Gastroesophageal sphincter (tissue), 4 donors: ENCODE measurements around the gene BAX. TPM values are rescaled to one million over a fixed set of nuclear protein-coding genes. Genes with fewer than 3 reads are reported as not detected.

Experiments used
- ATAC-seq: fragments of 150-250 bp; one replicate; pipeline ENCODE4 v1.9.1; 2016; ENCODE audit warnings: mild to moderate bottlenecking, moderate library complexity
- H3K27ac ChIP-seq, 4 donors: fragments of 200-600 bp; sonication (generic) in 3 of 4; 1 replicate in 3 of 4; 2 replicates in 1 of 4; pipeline ENCODE4 v1.5.1; 2016 to 2019
- H3K27me3 ChIP-seq: fragments of 200-600 bp; sonication (generic); one replicate; pipeline ENCODE4 v1.5.1; 2019
- H3K36me3 ChIP-seq, 2 donors: fragments of 200-600 bp; sonication (generic); one replicate each; pipeline ENCODE4 v1.5.1; 2019; ENCODE audit warnings: control low read depth in 1 of 2
- H3K4me1 ChIP-seq, 3 donors: fragments of 200-600 bp; sonication (generic); 1 replicate in 2 of 3; 2 replicates in 1 of 3; pipeline ENCODE4 v1.5.1; 2016 to 2019; ENCODE audit warnings: control low read depth in 2 of 3
- H3K4me3 ChIP-seq, 2 donors: fragments of 200-600 bp; sonication (generic); one replicate each; pipeline ENCODE4 v1.5.1; 2019; ENCODE audit warnings: mild to moderate bottlenecking in 1 of 2, moderate library complexity in 1 of 2
- H3K9me3 ChIP-seq, 3 donors: fragments of 200-600 bp; sonication (generic); one replicate each; pipeline ENCODE4 v1.5.1; 2017 to 2019; ENCODE audit warnings: control low read depth in 2 of 3
- CTCF ChIP-seq, 4 experiments: fragments of 200-600 bp in 2 of 4; fragments of 450-650 bp in 2 of 4; sonication (generic) in 1 of 4; IDR thresholded peaks; one replicate each; pipeline ENCODE4 v1.5.1; 2017 to 2019; ENCODE audit warnings: antibody characterized with exemption in 4 of 4, mild to moderate bottlenecking in 2 of 4, moderate library complexity in 2 of 4
- EP300 ChIP-seq: sonication (generic); formaldehyde crosslinking; IDR thresholded peaks from one replicate; pipeline ENCODE4 v1.6.1; 2017; ENCODE audit warnings: antibody characterized with exemption, mild to moderate bottlenecking
- POLR2A ChIP-seq, 2 donors: fragments of 450-650 bp; IDR thresholded peaks; one replicate each; pipeline ENCODE4 v1.6.1; 2017; ENCODE audit warnings: antibody characterized with exemption in 2 of 2, mild to moderate bottlenecking in 2 of 2, moderate library complexity in 1 of 2
- POLR2AphosphoS5 ChIP-seq: sonication (generic); formaldehyde crosslinking; IDR thresholded peaks from one replicate; pipeline ENCODE4 v1.6.1; 2017; ENCODE audit warnings: antibody characterized with exemption
- WGBS, 2 donors: methylation state at CpG; one replicate each; pipeline ENCODE4 v1.1.5; 2018; ENCODE audit warnings: low coverage in 1 of 2; 5-methylcytosine and 5-hydroxymethylcytosine counted together
- total RNA-seq, 4 donors: library from RNA; depleted of rRNA; stranded (reverse); fragments of >200 nt; gene quantifications; one replicate each; pipeline ENCODE4 v1.1.0, GENCODE V29; 2016

BAX gene
- total RNA-seq, 4 donors from 2014 or later: 31.5 to 40.8 (median 34.8) TPM

GRCh38 chr19:48945415-48945814 lies 9.3 kb upstream of the BAX start:
- no peak overlapping the region for H3K27ac ChIP-seq
- no peak overlapping the region for H3K4me3 ChIP-seq
- H3K9me3 ChIP-seq: peaks cover 0 to 7% (median 0%) of the 10 kb centered on the region in 3 donors
- H3K4me1 ChIP-seq: no peaks in the 10 kb centered on the region
- 91 to 100% methylated on average over 2 to 5 of the region's 5 CpGs for WGBS, 2 donors
- TF ChIP-seq POLR2A (IDR thresholded peaks at IDR 0.05) (no peak), CTCF (IDR thresholded peaks at IDR 0.05) (no peak), POLR2AphosphoS5 (no peak), EP300 (no peak)
- H3K27me3 ChIP-seq: no peaks in the 10 kb centered on the region
- no peak for ATAC-seq
- H3K36me3 ChIP-seq: no peaks in the 10 kb centered on the region

GRCh38 chr19:48945817-48946216 lies 8.9 kb upstream of the BAX start:
- Histone ChIP-seq H3K36me3 (no peaks in the 10 kb centered on the region), H3K27me3 (no peaks in the 10 kb centered on the region), H3K4me1 (no peaks in the 10 kb centered on the region), H3K27ac (no peak overlapping the region), H3K4me3 (no peak overlapping the region), H3K9me3 (peaks cover 0 to 5% (median 0%) of the 10 kb centered on the region in 3 donors)
- WGBS, 2 donors: no CpG with 5 or more reads among the region's 2 CpGs
- TF ChIP-seq POLR2AphosphoS5 (no peak), EP300 (no peak), POLR2A (IDR thresholded peaks at IDR 0.05) (no peak)
- no peak for ATAC-seq

DNA sequence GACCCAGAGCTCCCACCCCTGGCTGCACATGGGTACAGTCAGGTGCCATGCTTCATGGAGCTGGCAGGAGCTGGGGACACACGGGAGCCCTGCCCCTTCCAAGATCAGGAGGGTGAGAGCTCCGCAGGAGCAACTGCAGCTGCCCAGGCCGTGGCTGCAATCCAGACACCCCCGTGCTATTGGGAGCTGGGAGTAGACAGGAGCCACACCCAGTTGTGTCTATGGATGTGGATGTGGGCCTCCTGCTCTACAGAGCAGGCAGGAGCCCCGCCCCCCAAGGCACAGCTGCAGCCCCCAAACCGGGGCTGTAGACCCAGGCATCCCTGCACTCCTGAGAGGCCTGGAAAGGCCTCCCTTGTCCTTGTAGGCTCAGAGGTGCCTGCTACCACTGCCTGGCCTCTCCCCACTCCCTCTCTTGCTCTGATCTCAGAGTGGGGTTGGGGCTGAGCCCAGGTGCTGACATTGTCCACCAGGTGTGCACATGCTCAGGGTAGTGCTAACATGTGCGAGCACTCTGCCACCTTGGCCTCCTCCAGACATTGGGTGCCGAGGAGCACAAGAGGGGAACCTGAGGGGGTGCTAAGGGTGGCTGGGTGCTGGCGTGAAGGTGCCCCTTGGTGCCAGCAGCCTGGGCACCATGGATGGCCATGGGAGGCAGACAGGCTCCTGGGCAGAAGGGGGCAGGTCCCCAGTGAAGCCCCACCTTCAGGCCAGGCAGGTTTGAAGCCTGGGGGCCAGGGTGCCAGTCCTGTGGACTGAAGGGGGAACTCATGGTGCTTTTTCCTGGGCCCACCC lies 8.0 kb upstream of the BAX start:
- Histone ChIP-seq H3K9me3 (no peaks in the 10 kb centered on the region), H3K36me3 (no peaks in the 10 kb centered on the region), H3K4me3 (no peak overlapping the region), H3K4me1 (no peaks in the 10 kb centered on the region), H3K27ac (no peak overlapping the region), H3K27me3 (no peaks in the 10 kb centered on the region)
- no peak for TF ChIP-seq EP300
- no peak for TF ChIP-seq POLR2A (IDR thresholded peaks at IDR 0.05)
- TF ChIP-seq CTCF (IDR thresholded peaks at IDR 0.05): no peak
- no peak for TF ChIP-seq POLR2AphosphoS5
- no peak for ATAC-seq
- WGBS, 2 donors: no CpG with 5 or more reads among the region's 9 CpGs

- H3K4me1 ChIP-seq: no peaks in the 10 kb centered on the region
- no peak overlapping the region for H3K4me3 ChIP-seq
- 90% methylated on average over 2 of the region's 3 CpGs; no CpG with 5 or more reads in 1 of the 2 donors for WGBS, 2 donors
- H3K9me3 ChIP-seq: no peaks in the 10 kb centered on the region
- H3K36me3 ChIP-seq: no peaks in the 10 kb centered on the region
- no peaks in the 10 kb centered on the region for H3K27me3 ChIP-seq
- TF ChIP-seq POLR2AphosphoS5: no peak
- TF ChIP-seq EP300: no peak
- no peak for TF ChIP-seq CTCF (IDR thresholded peaks at IDR 0.05)
- TF ChIP-seq POLR2A (IDR thresholded peaks at IDR 0.05): no peak
- H3K27ac ChIP-seq: no peak overlapping the region
- no peak for ATAC-seq
These were observed 7.5 kb upstream of the BAX start for GRCh38 chr19:48947258-48947542.

DNA sequence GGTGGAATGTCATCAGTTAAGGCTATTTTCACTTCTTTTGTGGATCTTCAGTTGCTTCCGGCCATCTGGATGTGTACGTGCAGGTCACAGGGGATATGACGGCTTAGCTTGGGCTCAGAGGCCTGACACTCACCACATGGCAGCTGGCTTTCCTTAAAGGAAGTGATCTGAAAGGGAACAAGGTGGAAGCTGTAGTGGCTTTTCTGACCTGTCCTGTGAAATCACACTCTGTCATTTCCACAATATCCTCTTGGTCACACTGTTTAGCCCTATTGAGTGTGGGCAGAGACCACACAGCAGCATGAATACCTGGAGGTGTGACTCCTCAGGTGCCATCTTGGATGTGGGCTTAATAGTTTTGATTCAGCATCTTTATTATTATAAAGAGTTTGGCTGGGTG lies 4.5 kb upstream of the BAX start:
- WGBS, 2 donors: 61% methylated on average over 3 of the region's 3 CpGs; no CpG with 5 or more reads in 1 of the 2 donors
- H3K27ac ChIP-seq: no peak overlapping the region
- no peaks in the 10 kb centered on the region for H3K9me3 ChIP-seq
- TF ChIP-seq POLR2A (IDR thresholded peaks at IDR 0.05): no peak
- TF ChIP-seq CTCF (IDR thresholded peaks at IDR 0.05): no peak
- TF ChIP-seq POLR2AphosphoS5: no peak
- TF ChIP-seq EP300: no peak
- H3K36me3 ChIP-seq: no peaks in the 10 kb centered on the region
- H3K27me3 ChIP-seq: no peaks in the 10 kb centered on the region
- no peak for ATAC-seq
- peaks cover 0 to 10% (median 0%) of the 10 kb centered on the region in 3 donors for H3K4me1 ChIP-seq
- no peak overlapping the region for H3K4me3 ChIP-seq
